Glomerular endothelial cell (primary cell): Measurements from ENCODE around the gene HTATIP2. TPM values are rescaled to one million over a fixed set of nuclear protein-coding genes. Genes with fewer than 3 reads are reported as not detected.
A peak's percentile ranks its signal among the peaks of the same experiment; 100 is the strongest.
"Not testable (repeated sequence)": the region's sequence is repeated elsewhere in the genome, so short reads cannot be mapped to it uniquely, and the experiment has no call there.

Experiments used
- DNase-seq: peaks from one replicate; pipeline ENCODE4 v3.0.0-alpha.2; 2011; ENCODE audit warnings: low read depth, low spot score; ENCODE audit errors: extremely low read depth
- total RNA-seq: library from RNA; depleted of rRNA; stranded (reverse); fragments of >200 nt; gene quantifications from 2 replicates; pipeline ENCODE4 v1.2.3, GENCODE V29; 2015

Gene HTATIP2
- total RNA-seq = 48.8 and 78.6 TPM in 2 replicates

GRCh38 chr11:20363500-20364340, at the start of gene HTATIP2:
HTATIP2 (plus strand) TSS chr11:20363714; CDS start chr11:20364238, 524 bp downstream.
- no peak for DNase-seq

DNA sequence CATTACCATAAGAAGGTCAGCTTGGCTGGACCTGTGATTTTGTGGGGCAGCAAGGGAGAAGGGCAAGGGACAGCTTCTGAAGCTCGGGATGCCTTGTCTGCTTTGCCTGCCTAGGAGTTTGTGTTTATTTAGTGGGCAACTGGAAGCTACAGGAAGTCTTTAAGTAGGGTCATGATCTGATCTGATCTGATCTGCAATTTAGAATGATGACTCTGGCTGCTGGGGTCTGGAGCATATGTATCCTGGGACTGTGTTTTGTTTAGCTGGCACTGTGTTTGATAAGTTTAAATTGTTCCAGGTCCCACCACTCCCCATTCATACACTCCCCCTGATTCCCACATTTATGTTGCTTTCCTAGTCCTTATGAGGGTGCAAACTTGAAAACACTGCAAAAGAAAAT, 47.7 kb upstream of the HTATIP2 start:
- DNase-seq = no peak

DNA sequence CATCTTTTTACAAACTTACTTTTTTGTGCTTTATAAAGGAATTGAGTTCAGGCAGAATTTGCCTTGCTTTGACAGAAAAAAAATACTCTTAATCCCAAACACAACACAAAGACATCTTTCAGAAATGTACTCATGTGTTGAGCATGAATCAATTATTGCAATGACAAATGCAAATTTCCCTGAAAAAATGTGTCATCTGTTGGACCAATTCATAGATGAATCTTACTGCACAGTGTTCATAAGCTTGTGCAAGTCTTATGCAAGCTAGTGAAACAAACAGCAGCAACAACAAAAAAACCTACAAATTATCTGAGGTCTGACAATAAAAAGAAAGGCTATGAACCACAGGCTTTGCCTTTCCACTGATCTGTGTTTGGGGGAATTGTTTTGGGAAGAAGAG, 42.3 kb upstream of the HTATIP2 start:
- DNase-seq = no peak

- DNase-seq = no peak
Measured at GRCh38 chr11:20327377-20327935, 36.1 kb upstream of the HTATIP2 start.

DNA sequence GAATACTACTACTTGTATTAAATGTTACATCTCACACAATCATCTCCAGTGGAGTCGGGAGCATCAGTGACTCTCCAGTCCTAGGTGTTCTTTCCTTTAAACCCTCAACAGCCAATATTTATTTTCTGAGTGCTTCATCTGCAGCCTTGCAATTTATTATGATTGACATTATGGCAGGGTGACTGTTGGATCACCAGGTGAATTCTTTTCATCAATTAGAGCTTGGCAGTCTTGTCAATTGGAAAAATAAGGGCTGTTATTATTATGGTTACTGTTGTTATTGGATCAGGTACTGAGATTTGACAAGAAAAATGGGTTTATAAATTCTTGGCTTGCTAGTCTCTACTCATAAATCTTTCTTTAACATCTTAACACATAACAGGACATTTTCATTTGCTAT, 27.5 kb upstream of the HTATIP2 start:
- DNase-seq = no peak

DNA sequence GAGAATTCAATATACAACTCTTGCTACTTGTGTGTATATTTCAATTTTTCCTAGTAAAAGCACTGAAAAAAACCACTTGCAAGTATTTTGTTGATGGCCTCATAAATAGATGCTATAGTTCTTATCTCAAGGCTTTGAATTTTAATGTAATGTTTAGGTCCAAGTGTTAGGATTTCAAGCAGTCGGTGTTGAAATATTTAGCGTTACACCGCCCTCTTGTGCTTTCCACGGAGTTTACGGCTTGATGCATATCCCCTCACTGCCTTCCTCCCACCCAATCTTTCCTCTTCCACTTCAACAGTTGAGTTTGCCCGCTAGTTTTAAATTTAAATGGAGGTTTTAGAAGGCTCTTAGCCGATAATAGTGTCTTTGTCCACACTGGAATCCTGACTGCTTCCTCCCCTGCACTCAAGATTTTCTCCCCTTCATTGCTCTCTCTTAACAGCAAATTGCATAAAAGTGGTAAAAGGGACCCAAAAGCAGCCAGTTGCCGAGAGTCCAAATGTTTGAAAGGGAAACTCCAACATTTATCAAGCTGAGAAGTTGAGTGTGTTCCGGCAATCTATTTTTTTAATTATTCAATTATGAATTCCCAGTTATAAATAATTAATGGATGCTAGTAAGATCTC, 25.9 kb upstream of the HTATIP2 start:
- no peak for DNase-seq

- DNase-seq = no peak
Measured at GRCh38 chr11:20342347-20343141, 21.0 kb upstream of the HTATIP2 start.

DNA sequence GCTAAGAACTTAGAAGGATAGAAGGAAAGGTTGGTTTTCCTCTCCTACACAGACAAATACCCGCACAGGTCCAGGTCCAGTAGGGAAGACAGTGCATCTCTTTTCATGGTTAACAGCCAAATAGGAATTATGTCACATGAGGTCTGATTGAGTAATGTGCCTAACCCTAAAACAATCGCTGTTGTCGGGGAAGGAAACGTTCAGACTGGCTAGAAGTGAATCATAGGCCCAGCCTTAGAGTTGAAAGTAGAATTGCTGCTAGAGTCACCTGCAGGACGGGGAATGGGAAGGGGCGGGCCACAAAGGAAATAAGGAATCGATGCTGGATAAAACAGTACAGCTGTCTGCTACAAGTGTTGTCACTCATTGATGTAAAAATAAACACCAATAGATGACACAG, 12.4 kb upstream of the HTATIP2 start:
- DNase-seq = no peak

DNA sequence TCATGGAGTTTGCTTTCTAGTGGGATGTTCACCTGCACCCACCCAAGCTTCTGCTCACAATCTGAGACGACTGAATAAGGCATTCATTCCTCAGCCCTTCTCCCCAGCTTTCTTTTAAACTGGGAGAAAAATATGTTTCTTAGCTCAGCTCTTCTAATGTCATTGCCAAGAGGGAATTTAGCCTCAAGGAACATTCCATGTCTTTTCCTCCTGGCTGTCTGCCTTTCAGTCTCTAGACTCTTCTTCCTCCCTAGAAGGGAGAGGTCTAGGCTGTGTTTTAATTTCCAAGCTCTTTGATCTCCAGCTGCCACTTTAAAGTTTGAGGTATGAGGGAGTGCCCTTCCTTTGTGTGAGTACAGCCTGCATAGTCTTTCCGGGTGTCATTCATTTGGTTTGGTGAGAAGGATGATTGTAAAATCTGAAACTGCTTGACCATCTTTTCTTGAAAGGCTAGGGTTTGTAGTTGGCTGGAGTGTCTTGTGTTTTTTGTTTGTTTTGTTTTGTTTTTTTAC, 11.7 kb upstream of the HTATIP2 start:
- DNase-seq = no peak

DNA sequence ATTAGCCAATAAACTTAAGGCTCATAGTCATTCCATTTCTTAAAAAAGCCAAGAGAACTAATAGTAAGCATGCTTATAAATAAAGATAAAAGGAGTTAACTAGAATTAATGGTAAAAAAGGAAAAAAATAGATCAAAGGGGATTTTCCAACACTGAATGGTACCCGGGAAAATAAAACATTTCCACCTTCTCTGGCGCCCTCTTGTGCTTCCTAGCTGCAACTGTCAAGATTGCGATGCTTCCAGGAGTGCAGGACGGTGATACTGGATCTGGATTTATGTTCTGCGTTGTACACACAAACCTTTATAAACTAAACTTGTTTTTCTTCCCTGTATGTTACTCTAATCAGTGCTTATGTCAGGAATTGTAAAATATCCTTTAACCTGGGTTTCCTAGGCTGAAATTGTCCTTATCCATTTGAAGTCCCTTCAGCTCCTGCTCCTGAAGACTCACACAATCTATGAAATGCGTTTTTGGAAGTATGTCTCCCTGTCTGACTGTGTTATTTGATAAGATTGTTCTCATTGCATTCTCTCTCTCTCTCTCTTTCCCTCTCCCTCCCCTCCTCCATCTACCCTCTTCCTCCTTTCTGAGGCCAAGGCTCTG, 9.6 kb upstream of the HTATIP2 start:
- DNase-seq = no peak

- no peak for DNase-seq
Measured at GRCh38 chr11:20355221-20356219, 8.0 kb upstream of the HTATIP2 start.

DNA sequence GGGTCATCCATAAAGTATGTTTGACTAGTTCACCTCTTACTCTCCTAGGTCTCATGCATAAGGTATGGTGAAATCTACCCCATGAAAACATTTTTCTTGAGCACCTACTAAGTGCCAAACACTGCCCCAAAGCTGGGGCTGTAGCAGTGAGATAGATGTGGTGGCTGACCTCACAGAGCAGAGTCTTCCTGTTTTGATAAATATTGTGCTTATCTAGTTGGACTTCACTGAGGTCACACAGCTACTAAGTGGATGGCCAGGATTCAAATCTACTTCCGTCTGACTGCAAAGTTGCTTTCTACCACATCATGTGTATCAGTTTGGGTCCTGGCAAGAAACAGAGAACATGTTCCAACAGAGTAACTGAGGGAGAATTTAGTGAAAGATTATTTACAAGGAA, 6.4 kb upstream of the HTATIP2 start:
- DNase-seq = no peak

GRCh38 chr11:20360650-20361049, 2.9 kb upstream of the HTATIP2 start:
- no peak for DNase-seq

DNA sequence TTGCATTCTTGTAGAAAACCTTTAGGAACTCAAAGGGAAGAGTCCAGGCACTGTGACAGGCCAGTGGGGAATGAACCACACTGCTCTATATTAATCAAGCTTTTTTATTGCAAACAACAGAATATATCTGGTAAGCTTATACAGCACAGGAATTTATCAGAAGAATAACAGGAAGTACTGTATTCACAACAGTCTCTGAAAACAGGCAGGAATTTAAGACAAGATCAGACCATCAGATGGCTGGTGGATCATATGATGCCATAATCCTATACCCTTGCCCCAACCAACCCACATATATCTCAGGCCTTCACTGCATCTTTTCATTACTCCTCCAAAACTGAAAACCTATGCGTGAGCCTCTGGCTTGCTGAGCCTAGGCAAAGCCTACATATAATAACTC, 1.0 kb upstream of the HTATIP2 start:
- DNase-seq = no peak

DNA sequence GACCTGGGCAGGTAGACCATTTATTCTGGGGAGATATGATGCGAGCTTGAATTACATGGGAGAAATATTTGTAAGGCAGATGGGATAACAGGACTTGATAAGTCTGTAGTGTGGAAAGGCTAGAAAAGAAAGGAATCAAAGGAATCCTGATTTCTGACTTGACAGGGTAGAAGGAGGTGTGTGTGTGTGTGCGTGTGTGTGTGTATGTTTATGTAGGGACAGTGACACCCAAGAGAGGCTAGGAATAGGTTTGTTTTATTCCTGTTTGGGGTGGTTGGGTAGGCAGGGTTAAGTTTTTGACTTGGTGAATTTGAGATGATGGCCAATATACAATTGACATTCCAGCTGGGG, 390 bp upstream of the HTATIP2 start:
- no peak for DNase-seq

- no peak for DNase-seq
Measured at GRCh38 chr11:20364341-20364792, 853 bp downstream of the HTATIP2 start.

GRCh38 chr11:20365465-20365864, 2.0 kb downstream of the HTATIP2 start:
- not testable (repeated sequence) for DNase-seq

DNA sequence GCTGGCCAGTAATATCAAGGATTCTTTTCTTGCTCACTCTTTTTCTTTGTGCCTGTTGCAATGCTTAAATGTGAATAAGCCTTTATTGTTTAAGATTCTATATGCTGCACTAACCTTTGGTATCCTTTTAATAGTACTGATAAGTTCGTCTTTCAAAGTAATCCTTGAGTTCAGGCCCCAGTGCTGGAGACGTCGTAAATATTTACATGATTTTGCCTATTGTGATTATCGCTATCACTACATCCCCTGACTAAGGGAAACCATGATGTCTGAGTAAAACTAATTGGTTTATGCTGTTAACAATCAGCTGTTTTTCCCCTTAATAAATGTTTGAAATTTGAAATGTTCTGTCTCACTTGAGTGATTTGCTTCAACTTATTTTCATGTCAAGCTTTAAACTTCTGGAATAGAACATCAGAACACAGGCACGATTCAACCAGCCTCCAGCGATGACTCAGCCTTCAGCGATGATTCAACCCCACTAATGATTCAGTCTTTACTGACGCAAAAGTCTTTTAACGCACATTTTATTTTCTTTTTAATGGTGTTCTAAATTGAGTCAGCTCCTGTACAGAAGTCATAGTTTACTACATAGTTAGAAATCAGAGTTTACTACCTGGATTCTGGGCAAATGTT, 3.9 kb downstream of the HTATIP2 start:
- DNase-seq = peak; percentile 87

DNA sequence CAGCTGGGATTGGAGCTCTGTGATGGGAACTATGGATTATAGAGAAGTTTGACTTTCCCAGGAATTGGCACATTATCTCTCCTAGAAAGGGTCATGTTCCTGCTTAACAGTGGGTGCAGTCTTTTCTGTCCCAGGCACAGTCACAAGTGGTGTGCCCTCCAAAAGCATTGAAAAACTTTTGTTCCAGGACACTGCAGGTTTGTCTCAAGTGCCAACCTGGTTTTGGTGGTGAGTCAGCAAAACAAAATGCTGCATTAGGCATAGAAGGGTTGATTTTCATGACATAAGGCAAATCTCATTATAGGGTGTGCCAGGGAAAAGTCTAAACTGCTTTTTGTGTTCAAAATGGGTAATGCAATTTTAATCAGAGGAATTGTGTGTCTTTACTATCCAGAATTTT, 4.9 kb downstream of the HTATIP2 start:
- no peak for DNase-seq
